Activated naive CD4-positive, alpha-beta T cell treated with anti-CD3 and anti-CD28 coated beads for 36 hours (primary cell): ENCODE data around the gene C9orf43. TPM values are rescaled to one million over a fixed set of nuclear protein-coding genes. Genes with fewer than 3 reads are reported as not detected.
"Not testable (repeated sequence)": the region's sequence is repeated elsewhere in the genome, so short reads cannot be mapped to it uniquely, and the experiment has no call there.

Source experiments
- CTCF ChIA-PET: fragments of 350-600 bp; sonication (Branson Sonifier 250); formaldehyde crosslinking; loops from one replicate; lab custom pipeline; 2021; ENCODE audit warnings: antibody characterized with exemption; lab: Charles Lee
- DNase-seq: peaks from one replicate; pipeline ENCODE4 v3.0.0-alpha.2; 2020
- H3K27ac Mint-ChIP-seq: one replicate; pipeline ENCODE4 v1.8.0; 2021; ENCODE audit warnings: mild to moderate bottlenecking, mixed read lengths
- H3K27me3 Mint-ChIP-seq: one replicate; pipeline ENCODE4 v1.8.0; 2021; ENCODE audit warnings: low read depth, mixed read lengths
- H3K36me3 Mint-ChIP-seq: one replicate; pipeline ENCODE4 v1.8.0; 2021; ENCODE audit warnings: low read depth, mixed read lengths
- H3K4me1 Mint-ChIP-seq: one replicate; pipeline ENCODE4 v1.8.0; 2021; ENCODE audit warnings: low read depth, mixed read lengths
- H3K4me3 Mint-ChIP-seq: one replicate; pipeline ENCODE4 v1.8.0; 2021; ENCODE audit warnings: mild to moderate bottlenecking, moderate library complexity, mixed read lengths
- H3K9me3 Mint-ChIP-seq: one replicate; pipeline ENCODE4 v1.8.0; 2021; ENCODE audit warnings: mixed read lengths
- intact Hi-C: fragments of 100-400 bp; cut with micrococcal nuclease; formaldehyde crosslinking; loops from one replicate; pipeline ENCODE4 v1.15.1; 2023
- total RNA-seq, 2 experiments: library from RNA; stranded (reverse); gene quantifications; one replicate each; pipeline ENCODE4 v1.2.3, GENCODE V29; 2021

Gene C9orf43, protein sequence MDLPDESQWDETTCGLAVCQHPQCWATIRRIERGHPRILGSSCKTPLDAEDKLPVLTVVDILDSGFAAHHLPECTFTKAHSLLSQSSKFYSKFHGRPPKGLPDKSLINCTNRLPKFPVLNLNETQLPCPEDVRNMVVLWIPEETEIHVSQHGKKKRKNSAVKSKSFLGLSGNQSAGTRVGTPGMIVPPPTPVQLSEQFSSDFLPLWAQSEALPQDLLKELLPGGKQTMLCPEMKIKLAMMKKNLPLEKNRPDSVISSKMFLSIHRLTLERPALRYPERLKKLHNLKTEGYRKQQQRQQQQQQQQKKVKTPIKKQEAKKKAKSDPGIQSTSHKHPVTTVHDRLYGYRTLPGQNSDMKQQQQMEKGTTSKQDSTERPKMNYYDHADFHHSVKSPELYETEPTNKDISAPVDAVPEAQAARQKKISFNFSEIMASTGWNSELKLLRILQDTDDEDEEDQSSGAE
- total RNA-seq = under 1 TPM; 0.83 to 0.84 TPM

DNA sequence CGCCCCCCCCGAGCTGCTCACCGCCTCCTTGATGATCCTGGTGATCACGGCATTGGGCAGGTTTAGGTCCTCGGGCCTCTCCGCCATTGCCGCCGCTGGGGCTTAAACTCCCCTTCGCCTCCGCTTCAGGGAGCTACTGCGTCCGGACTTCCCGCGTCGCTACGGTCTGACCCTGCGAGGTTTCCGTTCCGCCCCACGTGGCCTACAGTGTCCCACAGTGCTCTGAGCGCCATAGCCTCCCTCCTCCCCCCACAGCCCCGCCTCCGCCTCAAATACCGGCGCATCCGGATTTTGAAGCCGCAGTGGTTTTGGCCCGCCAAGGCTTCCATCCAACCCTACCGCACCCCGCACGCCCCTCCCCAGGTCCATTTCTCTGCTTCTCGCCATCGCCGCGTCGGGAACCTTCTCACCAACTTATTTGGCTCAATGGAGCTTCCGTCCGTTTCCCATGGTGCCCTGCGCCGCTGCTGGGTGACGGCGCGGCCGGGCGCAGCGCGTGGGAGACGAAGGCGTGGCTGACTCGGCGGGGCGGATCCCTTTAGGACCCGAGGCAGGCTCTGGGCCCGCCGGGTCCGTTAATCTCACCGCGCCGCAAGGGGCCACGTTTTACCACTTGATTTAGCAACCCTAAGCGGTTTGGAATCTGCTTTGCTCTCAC, at the start of gene C9orf43, which contains the start of gene POLE3:
TSS of gene C9orf43 (plus strand) at position 541 of the 658 bp plus-strand sequence. CDS start 2,747 bp downstream, outside the sequence.
TSS of gene POLE3 (minus strand) at position 469 of the 658 bp plus-strand sequence. CDS start at position 87, 382 bp downstream.
- peak; percentile 97 for DNase-seq
- H3K27me3 Mint-ChIP-seq = no peaks in the 10 kb centered on the region
- H3K36me3 Mint-ChIP-seq = peaks cover 27% of the 10 kb centered on the region
- H3K4me3 Mint-ChIP-seq = peak within 1 kb of the TSS; percentile 99
- intact Hi-C loops = loop anchor here (1.0 to 2.0 kb wide), 10 partner anchors 8 to 254 kb away; partner anchors contain the start of genes CDC26, FKBP15, PRPF4 and SLC31A1
- H3K9me3 Mint-ChIP-seq = no peaks in the 10 kb centered on the region
- CTCF ChIA-PET = interaction anchor here (0.6 to 2.4 kb wide), 10 partner anchors 9 to 245 kb away, joined by 3 to 13 read pairs (median 4); partner anchors contain the start of gene ALAD
- peak within 1 kb of the TSS; percentile 100 for H3K27ac Mint-ChIP-seq
- peaks cover 38% of the 10 kb centered on the region for H3K4me1 Mint-ChIP-seq

DNA sequence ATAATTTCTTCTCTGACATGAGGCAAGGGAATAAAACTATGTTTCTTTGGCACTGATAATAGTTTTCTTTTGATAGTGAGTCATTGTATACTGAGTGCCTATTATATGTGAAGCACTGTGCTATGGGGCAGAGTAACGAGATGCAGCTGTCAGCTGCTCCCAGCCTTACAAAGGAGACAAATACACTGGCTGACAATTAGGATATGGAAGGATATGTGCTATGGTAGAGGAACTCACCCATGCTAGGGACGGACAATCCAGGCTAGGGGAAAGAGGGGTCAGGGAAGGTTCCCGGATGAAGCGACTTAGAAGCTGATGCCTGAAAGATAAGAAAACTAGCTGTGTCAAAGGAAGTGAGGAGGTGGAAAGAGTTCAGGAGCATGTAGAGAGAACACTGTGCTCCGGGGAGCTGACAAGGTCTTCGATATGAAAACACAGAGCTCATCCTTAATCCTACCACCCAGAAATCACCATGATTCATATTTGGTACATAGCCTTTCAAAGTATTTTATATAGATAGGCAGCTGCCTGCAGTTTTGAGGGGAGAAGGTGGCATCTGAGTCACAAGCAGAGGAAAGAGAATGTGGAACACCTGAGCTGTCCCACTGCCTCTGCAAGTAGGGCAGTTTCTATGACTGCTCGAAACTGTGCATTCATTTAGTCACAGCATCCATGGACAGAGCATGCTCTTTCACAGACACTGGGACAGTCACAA, 49.1 kb upstream of the C9orf43 start:
- intact Hi-C loops = no loop called here
- H3K27me3 Mint-ChIP-seq = peaks cover 3% of the 10 kb centered on the region
- no peak overlapping the region for H3K4me3 Mint-ChIP-seq

DNA sequence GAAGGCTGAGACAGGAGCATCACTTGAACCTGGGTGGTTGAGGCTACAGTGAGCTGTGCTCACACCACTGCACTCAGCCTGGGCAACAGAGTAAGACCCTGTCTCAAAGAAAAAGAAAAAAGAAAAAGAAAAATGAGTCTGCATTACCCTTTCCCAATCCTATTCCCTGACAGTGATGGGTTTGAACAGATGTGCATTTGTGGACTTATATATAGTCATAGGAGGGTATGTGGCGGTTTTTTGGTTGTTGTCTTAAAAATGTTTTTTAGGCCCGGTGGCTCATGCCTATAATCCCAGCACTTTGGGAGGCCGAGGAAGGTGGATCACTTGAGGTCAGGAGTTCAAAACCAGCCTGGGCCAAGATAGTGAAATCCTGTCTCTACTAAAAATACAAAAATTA, 47.2 kb upstream of the C9orf43 start:
- H3K9me3 Mint-ChIP-seq = no peaks in the 10 kb centered on the region
- H3K36me3 Mint-ChIP-seq = no peaks in the 10 kb centered on the region
- H3K4me3 Mint-ChIP-seq = no peak overlapping the region
- CTCF ChIA-PET = interaction anchor here (1.4 kb wide), 1 partner anchor 13 kb away, joined by 3 read pairs; the partner anchor contains the start of gene HDHD3
- H3K27ac Mint-ChIP-seq = no peak overlapping the region
- intact Hi-C loops = no loop called here
- no peaks in the 10 kb centered on the region for H3K27me3 Mint-ChIP-seq
- peaks cover 11% of the 10 kb centered on the region for H3K4me1 Mint-ChIP-seq
- no peak for DNase-seq

More for the DNA sequence above, 49.1 kb upstream of the C9orf43 start:
- Mint-ChIP-seq H3K4me1 (peaks cover 11% of the 10 kb centered on the region), H3K36me3 (no peaks in the 10 kb centered on the region), H3K27ac (peak overlapping the region; percentile 15), H3K9me3 (no peaks in the 10 kb centered on the region)
- DNase-seq = peak; percentile 35
- CTCF ChIA-PET = interaction anchor here (0.8 to 1.1 kb wide), 3 partner anchors 10 to 87 kb away, joined by 3 to 4 read pairs (median 4); no protein-coding TSS in a partner anchor

DNA sequence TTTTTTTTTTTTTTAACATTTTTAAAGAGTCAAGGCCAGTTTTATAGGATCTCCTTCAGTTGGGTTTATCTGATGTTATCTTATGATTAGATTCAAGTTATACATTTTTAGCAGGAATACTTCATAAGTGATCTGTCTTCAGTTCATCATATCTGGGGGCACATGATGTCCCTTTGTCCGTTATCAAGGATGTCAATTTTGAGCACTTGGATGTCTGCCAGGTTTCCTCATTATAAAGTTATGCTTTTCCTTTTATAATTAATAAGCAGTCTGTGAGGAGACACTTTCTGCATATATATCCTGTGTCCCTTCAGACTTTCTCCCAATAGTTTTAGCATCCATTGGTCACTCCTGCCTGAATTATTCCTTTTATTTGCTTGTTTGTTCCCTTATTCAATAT, 45.6 kb upstream of the C9orf43 start:
- Mint-ChIP-seq H3K9me3 (no peaks in the 10 kb centered on the region), H3K4me1 (peaks cover 11% of the 10 kb centered on the region), H3K36me3 (no peaks in the 10 kb centered on the region), H3K27ac (no peak overlapping the region), H3K27me3 (no peaks in the 10 kb centered on the region), H3K4me3 (no peak overlapping the region)
- intact Hi-C loops = no loop called here
- DNase-seq = no peak
- CTCF ChIA-PET = interaction anchor here (1.4 kb wide), 1 partner anchor 15 kb away, joined by 3 read pairs; the partner anchor contains the start of gene BSPRY

DNA sequence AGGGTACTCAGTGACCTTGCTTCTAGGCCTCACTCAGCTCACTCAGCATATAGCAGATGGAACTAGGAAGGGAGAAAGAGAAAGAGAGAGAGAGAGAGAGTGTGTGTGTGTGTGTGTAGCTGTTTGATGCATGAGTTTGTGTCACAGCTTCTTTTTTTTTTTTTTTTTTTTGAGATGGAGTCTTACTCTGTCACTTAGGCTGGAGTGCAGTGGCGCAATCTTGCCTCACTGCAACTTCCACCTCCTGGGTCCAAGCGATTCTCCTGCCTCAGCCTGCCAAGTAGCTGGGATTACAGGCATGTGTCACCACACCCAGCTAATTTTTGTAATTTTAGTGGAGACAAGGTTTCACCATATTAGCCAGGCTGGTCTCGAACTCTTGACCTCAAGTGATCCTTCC, 44.9 kb upstream of the C9orf43 start:
- H3K27ac Mint-ChIP-seq, intact Hi-C loops, DNase-seq, H3K9me3 Mint-ChIP-seq, H3K27me3 Mint-ChIP-seq, H3K4me3 Mint-ChIP-seq, H3K36me3 Mint-ChIP-seq: not testable (repeated sequence)
- peaks cover 11% of the 10 kb centered on the region for H3K4me1 Mint-ChIP-seq
- CTCF ChIA-PET = interaction anchor here (1.4 kb wide), 1 partner anchor 16 kb away, joined by 3 read pairs; the partner anchor contains the start of gene BSPRY

DNA sequence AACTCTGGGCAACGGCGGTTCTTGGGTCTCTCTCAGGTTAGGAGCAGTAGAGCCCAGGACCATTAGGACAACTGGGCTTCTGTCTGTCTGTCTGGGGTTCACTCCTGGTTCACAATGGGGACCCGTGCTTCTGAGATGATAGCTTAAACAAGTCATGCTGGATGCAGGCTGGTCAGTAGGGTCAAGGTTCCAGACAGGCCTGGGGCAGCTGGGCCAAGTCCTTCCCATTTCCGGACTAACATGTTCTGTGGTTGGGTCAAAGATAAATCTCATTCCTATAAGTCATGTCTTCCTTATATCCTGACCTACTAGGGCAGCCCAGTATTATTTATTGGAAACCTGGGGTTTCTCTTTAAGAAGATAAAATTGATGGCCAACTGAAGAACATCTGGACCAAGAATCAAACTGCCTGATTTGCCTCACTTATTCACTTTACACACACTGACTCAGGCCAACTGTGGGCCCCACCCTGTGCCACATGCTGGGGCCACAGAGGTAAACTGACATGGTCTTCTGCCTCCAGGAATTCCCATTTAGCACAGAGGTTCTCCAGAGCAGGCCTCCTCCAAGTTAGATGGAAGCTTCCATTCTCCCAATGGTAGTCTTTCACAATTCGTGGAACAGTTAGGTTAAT, 42.1 kb upstream of the C9orf43 start:
- CTCF ChIA-PET = interaction anchor here (0.6 to 0.8 kb wide), 4 partner anchors 13 to 220 kb away, joined by 3 read pairs; no protein-coding TSS in a partner anchor
- no peaks in the 10 kb centered on the region for H3K9me3 Mint-ChIP-seq
- H3K4me1 Mint-ChIP-seq = no peaks in the 10 kb centered on the region
- DNase-seq = no peak
- no peak overlapping the region for H3K27ac Mint-ChIP-seq
- intact Hi-C loops = no loop called here
- H3K36me3 Mint-ChIP-seq = peaks cover 10% of the 10 kb centered on the region
- H3K27me3 Mint-ChIP-seq = no peaks in the 10 kb centered on the region
- no peak overlapping the region for H3K4me3 Mint-ChIP-seq

DNA sequence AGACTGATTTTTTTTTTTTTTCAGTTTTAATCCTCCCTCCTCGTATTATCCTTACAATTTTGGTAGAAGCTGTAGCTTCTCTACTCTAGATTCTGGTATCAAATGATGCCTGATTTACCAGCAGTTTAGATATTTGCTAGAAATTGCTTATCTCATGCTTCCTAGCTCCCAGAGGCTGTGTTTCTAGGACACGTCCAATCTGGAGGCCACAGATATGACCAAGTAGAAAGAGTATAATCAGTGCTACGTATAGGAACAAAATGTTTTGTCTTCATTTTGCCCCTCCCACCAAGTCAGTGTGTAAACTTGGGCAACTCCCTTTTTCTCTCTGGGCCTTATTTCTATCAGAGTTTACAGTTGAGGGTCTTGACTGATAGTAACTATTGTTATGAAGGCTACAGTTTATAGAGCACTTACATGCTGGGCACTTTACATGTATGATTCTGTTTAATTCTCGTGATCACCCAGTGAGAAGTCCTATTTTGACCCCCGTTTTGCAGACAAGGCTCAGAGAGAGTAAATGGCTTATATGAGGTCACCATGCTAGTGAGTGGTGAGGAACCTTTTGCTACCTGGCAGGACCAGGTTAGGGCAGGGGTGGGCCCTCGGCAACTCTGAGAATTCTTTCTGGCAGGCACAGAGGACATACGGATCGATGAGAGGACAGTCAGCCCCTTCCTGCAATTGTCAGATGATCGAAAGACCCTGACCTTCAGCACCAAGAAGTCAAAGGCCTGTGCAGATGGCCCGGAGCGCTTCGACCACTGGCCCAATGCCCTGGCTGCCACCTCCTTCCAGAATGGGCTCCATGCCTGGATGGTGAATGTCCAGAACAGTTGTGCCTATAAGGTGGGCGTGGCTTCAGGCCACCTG, 41.3 kb upstream of the C9orf43 start:
- Mint-ChIP-seq H3K27ac (no peak overlapping the region), H3K4me3 (no peak overlapping the region), H3K9me3 (no peaks in the 10 kb centered on the region), H3K27me3 (no peaks in the 10 kb centered on the region), H3K4me1 (no peaks in the 10 kb centered on the region), H3K36me3 (peaks cover 10% of the 10 kb centered on the region)
- no peak for DNase-seq
- intact Hi-C loops = no loop called here
- CTCF ChIA-PET = interaction anchor here (0.6 to 0.8 kb wide), 2 partner anchors 12 to 97 kb away, joined by 3 read pairs; no protein-coding TSS in a partner anchor

DNA sequence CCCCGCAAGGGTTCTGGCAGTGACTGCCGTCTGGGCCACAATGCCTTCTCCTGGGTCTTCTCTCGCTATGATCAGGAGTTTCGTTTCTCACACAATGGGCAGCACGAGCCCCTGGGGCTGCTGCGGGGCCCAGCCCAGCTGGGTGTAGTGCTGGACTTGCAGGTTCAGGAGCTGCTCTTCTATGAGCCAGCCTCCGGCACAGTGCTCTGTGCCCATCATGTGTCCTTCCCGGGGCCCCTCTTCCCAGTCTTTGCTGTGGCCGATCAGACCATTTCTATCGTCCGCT, 40.7 kb upstream of the C9orf43 start:
- intact Hi-C loops = no loop called here
- no peak overlapping the region for H3K27ac Mint-ChIP-seq
- no peak for DNase-seq
- H3K9me3 Mint-ChIP-seq = no peaks in the 10 kb centered on the region
- CTCF ChIA-PET = interaction anchor here (0.9 kb wide), 1 partner anchor 31 kb away, joined by 3 read pairs; the partner anchor contains the start of gene ALAD
- H3K4me1 Mint-ChIP-seq = peaks cover 2% of the 10 kb centered on the region
- H3K27me3 Mint-ChIP-seq = no peaks in the 10 kb centered on the region
- H3K4me3 Mint-ChIP-seq = no peak overlapping the region
- peaks cover 13% of the 10 kb centered on the region for H3K36me3 Mint-ChIP-seq

DNA sequence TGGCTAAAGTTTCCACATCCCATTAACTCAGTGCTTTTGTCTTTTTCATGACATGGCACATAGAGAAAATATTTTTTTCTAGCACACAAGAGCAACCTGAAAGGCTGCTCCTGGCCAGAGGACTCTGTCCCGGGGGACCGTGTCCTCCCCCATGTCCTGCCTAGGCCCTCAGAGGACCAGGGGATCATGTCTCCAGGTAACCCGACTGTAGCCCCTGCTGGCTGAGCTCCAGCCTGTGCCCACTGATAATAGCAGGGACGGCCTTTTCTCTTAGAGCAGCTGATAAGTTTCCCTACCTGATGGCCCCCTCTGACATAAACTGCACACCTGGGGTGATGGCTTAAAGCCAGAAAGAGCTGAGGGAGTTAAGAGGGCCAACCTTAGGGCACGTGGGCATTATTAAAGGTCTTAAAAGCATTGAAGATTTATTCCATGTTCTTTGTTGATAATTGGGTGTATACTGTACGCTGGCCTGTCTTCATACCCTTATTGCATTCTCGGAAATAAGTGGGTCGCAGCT, 39.7 kb upstream of the C9orf43 start:
- Mint-ChIP-seq H3K36me3 (peaks cover 13% of the 10 kb centered on the region), H3K27ac (no peak overlapping the region), H3K4me1 (peaks cover 12% of the 10 kb centered on the region), H3K9me3 (no peaks in the 10 kb centered on the region), H3K27me3 (no peaks in the 10 kb centered on the region), H3K4me3 (no peak overlapping the region)
- no peak for DNase-seq
- CTCF ChIA-PET = interaction anchor here (1.3 kb wide), 1 partner anchor 9 kb away, joined by 4 read pairs; no protein-coding TSS in a partner anchor
- intact Hi-C loops = no loop called here

DNA sequence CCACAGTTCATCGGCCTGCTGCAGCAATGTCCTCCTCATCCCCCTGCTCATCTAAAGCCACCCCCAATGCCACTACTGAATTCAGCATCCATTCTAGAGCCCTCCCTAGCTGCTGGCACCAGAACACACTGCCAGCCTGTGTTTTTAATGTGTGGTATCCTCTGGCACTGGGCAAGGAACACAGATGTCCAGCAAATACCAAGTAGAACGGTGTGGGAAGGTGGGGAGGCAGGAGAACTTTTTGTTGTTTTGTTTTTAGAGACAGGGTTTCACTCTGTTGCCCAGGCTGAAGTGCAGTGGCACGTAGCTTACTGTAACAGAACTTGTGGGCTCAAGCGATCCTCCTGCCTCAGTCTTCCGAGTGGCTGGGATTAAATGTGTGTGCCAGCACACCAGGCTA, 38.5 kb upstream of the C9orf43 start:
- H3K4me1 Mint-ChIP-seq = peaks cover 12% of the 10 kb centered on the region
- H3K9me3 Mint-ChIP-seq = no peaks in the 10 kb centered on the region
- intact Hi-C loops = no loop called here
- no peak overlapping the region for H3K4me3 Mint-ChIP-seq
- no peaks in the 10 kb centered on the region for H3K27me3 Mint-ChIP-seq
- DNase-seq = no peak
- peaks cover 13% of the 10 kb centered on the region for H3K36me3 Mint-ChIP-seq
- CTCF ChIA-PET = interaction anchor here (1.3 kb wide), 1 partner anchor 10 kb away, joined by 4 read pairs; no protein-coding TSS in a partner anchor
- no peak overlapping the region for H3K27ac Mint-ChIP-seq
